DMS53 treated with DMSO at 0.1 percent for 48 hours (cell line): Measurements from ENCODE around the gene TRPM2.
"Not testable (repeated sequence)": the region's sequence is repeated elsewhere in the genome, so short reads cannot be mapped to it uniquely, and the experiment has no call there.

ENCODE experiments used
- DNase-seq: peaks from one replicate; lab custom pipeline; 2025; ENCODE audit not compliant: unreplicated experiment; lab: John Stamatoyannopoulos, UW

The TRPM2 gene

DNA sequence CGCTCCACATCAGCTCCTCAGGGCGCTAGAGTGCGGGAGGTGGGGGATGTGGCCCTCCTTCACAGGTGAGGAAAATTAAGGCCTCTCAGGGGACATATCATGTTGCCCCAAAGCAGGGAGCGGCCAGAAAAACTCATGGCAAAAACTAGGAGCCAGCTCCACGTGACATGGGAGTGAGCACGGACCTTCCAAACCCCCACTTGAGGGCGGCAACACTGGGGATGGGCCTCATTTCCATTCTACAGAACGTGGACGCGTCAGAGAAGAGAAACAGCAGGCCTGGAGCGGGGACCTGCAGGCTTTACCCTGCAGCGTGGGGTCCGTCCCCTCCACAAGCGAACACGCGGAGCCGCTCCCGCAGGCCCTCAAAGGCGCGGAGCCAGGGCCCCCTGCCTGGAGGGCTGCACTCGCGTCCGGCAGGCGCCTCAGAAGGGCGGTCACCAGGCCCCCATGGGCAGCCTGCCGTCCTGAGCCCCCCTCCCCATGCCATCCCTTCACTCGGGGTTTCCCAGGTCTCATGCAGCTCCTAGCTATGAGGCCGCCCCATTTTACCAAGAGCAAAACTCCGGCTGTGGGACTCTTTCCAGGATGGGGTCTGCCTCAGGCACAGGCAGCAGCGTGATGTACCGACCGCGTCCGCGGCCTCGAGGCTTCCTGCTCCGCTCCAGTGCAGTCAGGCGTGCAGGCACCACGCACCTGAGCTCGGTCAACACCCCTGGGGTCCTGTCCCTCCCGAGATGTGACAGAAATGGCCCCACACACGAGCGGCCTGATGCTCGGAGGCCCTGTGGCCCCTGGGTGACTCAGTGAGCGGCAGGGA is 19.7 kb upstream of the TRPM2 start:
- no peak for DNase-seq

DNA sequence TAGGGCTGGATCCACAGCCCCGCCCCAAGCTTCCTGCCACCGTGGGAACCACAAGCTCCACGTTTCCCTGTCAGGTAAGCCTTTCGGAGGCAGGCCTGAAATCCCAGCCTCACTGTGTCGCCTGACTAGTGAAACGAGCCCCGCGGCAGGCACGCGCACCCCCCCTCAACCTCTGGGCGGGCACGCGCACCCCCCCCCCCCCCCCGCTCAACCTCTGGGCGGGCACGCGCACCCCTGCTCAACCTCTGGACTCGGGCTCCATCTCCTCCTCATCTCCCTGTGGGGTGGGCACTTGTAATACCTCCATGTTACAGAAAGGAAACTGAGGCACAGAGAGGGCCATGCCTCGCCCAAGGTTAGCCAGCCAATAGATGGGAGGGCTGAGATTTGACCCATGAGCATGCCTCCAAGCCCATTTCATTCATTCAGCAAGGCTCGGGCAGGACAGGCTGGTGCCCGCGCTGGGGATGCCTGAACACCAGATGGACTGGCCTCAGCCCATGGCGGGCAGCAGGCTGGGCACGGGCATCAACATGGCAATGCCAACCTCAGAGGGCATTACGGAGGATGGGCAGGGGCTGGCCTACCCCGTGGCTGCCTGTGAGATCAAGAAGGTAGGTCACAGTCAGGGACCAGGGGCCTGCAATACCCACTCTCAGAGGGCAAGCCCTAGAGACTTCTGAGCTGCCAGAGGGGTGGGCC is 18.9 kb upstream of the TRPM2 start:
- peak; percentile 58 for DNase-seq

DNA sequence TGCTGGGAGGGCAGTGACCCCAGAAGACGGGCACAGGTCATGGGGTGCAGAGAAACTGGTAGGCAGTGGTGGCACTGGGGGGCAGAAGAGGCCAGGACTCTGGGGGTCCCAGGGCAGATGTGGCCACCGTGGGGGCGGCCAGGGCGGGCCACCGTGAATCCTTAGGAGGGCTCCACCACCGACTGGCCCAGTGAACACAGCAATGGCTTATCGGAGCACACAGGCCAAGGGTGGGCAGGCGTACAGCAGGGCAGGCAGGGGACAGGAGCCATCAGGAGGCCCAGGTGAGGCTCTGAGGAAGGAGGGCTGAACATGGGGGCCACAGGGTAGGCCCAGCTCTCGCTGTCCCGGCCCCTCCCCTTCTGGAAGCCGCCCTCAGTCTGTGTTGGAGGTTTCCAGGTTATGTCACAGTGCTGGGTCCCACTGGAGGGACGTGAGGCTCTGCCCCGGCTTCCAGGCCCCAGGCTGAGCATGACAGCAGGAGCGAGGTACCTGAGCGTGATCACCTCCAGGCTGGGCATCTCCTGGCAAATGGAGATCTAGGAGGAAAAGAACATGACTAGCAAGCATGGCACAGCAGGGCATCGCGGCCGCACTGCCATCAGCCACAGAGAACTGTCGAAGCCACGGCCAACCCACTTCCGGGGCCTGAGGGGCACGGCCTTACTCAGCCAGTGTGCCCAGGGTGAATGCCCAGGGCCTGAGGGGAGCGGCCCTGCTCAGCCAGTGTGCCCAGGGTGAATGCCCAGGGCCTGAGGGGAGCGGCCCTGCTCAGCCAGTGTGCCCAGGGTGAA is 18.0 kb upstream of the TRPM2 start:
- DNase-seq: no peak

DNA sequence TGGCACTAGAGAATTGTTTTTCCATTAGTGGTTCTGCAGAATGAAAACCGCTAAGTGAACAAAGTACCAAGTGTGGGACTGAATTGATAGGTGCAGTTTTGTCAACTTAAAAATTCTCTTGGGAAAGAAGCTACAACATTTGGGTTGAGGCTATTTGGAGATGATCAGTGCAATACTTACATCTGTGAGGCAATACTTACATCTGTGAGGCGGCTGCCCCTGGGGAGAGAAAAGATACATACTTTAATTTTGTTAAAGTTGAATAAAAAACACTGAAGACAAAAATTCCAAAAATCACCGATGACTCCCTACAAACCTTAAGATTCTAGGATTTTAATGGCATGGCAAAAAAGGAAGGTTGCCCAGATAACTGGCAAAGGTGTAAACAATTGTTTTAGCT is 16.0 kb upstream of the TRPM2 start:
- no peak for DNase-seq

DNA sequence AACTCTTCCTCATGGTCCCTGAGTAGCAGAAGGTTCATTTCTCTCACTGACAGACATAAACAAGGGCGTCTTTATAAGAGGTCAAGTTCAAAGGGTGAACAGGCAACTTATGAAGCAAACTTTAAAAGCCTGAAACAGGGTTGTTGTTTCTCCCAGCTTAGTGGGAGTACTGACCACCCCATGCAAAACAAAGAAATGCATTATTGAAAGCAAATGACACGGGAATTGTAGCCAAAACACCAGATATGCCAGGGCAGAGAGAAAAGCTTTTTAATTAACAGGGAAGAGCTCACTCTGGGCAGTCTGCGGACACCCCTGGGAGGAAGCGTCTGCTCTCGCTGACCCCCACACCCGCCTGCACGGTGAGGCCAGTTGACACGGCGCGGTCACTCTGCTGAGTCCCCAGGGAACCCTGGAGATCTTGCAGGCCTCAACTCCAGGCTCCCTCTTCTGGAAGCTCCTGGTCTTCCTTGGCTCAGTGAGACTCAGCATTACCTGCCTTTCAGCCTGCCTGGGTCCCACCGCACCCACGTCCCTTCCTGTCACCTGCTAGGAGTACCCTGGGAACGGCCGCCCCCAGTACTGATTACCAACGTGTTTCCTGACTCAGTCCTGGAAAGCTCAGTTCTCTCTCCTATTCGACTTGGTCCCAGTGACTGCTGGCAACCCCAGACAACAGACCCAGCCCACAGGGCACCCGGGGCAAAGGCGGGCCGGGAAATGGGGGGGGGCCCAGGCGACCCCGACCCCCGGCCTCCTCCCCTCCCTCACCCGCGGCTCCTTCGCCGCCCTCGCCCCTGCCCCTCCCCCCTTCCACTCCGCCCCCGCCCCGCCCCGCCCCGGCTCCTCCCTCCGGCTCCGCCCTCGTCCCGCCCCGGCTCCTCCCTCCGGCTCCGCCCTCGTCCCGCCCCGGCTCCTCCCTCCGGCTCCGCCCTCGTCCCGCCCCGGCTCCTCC is 15.2 kb upstream of the TRPM2 start:
- DNase-seq: peak; percentile 9

DNA sequence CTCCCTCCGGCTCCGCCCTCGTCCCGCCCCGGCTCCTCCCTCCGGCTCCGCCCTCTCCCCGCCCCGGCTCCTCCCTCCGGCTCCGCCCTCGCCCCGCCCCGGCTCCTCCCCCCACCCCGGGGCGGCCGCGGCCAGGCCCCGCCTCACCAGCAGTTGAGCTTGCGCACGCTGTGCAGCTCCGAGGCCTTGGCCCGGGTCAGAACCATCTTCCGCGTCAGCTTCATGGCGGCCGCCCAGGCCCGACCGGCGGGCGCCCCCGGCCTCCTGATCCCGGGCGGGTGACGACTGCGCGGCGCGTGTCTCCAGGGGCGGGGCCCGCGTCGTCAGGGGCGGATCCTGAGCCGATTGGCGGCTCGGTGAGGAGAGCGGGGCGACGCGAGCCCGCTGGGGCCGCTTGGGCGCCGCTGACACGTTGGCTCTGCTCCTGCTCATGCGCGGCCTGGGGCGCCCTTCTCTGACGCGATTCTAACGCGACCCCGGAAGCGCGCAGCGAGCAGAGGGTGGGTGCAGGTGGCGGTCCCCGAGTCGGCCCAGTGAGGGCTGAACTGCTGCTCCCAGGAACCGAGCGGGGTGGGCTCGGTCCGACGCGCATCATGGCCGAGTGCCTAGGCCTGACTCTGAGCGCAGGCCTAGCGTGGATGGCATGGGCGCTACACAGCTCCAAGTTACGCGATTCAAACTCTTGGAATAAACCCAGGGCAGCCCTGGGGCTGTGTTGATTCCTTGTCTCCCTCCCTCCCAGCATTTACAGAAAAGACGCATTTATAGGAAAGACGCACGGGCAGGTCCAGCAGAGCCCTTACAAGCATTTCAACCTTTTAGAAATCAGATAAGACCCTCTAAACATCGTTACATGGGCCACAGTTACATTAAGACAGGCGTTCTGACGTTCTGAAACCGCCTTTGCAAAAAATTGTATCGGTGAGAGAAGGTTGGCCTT is 14.2 kb upstream of the TRPM2 start, which contains the start of gene CFAP410:
TSS of gene CFAP410 (minus strand) at position 420 of the 940 bp plus-strand sequence. CDS start at position 224, 196 bp downstream.
- peak; percentile 77 for DNase-seq

DNA sequence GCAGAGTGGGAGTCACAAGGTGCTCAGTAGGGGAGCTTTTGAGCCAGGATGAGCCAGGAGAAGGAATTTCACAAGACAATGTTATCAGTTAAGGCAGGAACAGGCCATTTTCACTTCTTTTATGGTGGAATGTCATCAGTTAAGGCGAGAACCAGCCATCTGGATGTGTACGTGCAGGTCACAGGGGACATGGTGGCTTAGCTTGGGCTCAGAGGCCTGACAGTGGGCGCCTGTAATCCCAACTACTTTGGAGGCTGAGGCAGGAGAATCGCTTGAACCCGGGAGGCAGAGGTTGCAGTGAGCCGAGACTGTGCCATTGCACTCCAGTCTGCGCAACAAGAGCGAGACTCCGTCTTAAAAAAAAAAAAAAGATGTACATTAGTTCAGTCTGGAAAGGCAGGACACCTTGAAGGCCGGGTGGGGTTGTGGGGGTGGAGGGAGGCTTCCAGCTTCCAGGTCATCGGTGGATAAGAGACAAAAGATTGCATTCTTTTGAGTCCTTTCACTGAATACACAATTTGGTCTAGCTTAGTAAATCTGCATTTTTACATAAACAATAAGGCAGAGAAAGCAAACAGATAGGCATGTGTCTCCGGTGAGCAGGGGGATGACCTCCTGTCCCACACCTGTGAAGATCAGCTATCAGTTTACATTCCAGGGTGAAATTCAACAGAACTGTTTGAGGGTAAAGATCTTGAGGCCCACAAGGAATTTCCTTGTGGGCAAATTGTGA is 11.5 kb upstream of the TRPM2 start:
- DNase-seq: not testable (repeated sequence)

DNA sequence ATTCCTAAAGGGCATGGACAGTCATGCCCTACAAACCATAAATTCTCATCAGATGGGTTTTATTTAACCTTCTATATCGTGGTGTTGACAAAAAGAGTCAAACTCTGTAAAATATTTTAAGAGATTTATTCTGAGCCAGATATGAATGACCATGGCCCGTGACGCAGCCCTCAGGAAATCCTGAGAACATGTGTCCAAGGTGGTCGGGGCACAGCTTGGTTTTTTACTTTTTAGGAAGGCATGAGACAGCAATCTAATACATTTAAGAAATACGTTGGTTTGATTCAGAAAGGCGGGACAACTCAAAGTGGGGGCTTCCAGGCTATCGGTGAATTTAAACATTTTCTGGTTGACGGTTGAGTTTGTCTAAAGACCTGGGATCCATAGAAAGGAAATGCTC is 10.4 kb upstream of the TRPM2 start:
- not testable (repeated sequence) for DNase-seq

DNA sequence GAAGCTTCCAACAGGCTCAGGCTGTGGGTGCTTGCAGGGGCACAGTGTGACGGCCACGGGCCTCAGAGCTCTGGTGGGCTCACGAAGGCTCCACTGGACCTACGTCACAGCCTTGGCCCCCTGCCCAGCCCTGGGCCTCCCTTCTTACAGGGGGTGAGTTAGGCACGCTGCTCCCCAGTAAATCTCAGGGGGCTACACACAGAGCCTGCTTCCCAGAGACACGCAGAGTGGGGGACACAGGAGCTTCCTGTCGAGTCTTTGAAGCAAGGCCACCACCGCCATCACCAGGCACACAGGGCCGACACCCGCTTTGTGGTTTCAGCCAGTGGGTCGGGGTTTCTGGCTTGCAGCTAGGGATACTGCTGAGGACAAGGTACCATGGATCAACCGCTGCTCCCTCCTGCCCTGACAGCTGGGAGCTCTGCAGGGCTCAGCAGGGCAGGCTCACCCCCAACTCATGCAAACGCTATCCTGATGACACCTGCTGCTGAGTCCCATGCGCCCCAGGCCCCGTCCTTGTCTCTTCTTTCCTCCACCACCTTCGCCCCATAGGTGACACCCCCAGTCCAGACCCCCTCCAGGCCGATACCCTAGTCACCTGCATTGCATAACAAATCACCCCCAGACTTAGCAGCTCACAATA is 8.8 kb upstream of the TRPM2 start:
- DNase-seq: no peak

DNA sequence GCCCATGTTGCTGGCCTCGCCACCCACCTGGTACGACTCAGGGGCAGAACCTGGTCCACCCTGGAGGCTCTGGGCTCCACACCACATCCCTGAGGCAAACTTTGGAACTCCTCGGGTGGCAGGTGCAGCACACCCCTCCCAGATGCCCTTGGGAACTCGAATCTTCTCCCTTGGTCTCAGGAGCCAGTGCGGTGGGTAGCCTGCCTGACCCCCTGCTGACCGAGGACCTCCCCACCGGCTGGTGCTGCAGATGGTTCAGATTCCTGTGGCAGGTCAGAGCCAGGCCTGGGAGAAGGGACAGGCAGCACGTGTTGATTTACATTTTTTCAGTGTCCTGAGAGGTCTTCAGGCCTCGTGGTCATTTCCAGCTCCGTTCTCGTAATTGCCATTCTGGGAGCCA is 7.9 kb upstream of the TRPM2 start:
- DNase-seq: no peak

DNA sequence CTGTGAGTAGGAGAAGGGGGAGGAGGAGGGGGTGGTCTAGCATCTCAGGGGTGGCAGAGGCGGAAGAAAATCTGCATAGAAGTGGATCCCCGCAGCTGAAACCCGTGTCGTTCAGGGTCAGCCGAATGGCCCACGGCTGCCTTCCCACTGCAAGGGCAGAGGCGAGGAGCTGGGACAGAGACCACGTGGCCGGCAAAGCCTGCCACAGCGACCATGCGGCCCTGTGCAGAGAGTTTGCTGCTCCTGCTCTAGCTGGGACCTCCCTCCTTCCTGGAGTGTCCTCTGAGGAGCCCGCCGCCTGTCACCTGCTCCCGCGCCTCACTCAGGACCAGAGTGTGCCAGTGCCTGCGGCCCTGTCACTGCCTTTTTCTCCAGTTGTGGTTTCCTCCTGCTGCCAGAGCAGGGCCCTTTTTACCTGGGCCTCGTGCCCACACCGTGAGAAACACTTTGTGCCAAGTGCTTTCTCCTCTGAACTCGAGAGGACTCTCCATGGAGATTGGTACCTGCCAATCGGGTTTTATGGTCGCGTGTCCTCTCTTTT is 5.4 kb upstream of the TRPM2 start:
- DNase-seq: no peak

DNA sequence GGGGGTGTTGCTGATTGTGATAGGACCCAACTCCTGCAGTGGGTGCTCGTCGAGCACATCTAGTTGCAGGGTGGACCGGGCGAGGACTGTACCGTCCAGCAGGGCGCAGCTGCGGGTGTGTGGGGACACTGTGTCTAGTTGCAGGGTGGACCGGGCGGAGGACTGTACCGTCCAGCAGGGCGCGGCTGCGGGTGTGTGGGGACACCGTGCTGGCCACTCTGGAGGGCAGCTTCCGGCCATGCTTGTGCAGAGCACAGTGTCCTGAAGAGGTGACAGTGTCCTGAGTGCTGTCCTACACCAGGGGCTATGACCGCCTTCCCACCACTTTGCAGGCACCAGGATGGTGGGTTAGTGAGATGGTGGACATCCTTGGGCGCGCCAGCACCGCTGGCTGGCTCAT is 4.6 kb upstream of the TRPM2 start:
- DNase-seq: no peak

DNA sequence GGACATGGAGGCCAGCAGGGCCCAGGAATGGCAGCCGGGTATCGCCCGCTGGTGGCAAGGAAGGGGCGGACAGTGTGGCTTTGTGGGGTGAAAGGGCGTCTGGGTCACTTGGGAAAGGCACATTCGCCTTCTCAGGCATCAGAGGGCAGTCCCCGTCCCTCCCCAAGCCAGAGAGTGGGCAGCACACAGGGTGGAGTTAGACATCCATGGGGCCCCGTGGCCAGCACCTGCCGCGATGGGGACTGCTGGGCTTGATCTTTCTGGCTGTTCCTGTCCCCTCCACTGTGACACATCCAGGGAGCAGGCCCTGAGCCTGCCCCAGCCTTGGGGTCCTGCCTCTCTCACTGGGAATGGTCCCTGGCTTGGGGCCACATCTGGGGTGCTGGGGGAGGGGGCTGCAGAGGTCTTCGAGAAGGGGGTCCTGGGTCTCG is 4.0 kb upstream of the TRPM2 start:
- no peak for DNase-seq

DNA sequence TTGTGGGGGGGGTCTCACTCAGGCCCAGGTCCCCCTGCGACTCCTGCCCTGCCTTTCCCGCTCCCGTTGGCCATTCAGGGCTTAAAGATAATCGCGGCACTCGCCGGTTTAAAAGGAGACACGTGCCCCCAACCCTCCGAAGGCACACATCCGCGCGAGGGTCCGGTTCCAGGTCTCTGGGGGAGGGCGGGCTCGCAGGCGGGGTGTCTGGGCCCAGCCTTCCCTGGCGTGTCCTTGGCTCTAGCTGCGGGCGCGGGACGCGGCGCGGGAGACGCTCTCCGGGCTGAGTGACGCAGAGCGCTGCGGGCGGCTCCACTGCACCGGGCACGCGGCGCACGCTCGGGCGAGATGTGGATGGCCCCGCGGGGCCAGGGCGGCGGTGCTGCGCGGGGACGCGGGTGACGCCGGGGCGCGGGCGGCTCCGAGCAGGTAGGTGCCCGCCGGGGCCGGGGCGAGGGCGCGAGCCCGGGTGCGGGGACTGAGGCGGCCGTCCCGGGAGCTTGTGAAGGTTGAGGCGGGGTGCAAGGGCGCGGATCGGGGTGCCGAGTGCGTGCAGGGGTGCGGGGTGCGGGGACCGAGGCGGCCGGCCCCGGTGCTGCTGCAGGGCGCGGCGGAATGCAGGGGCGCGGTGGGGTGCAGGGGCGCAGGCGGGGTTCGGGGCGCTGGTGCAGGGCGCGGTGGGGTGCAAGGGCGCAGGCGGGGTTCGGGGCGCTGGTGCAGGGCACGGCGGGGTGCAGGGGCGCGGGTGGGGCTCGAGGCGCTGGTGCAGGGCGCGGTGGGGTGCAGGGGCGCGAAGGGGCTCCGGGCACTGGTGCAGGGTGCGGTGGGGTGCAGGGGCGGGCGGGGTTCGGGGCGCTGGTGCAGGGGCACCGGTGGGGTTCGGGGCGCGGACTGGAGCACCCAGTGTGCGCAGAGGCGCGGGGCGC is 3.3 kb upstream of the TRPM2 start:
- no peak for DNase-seq

DNA sequence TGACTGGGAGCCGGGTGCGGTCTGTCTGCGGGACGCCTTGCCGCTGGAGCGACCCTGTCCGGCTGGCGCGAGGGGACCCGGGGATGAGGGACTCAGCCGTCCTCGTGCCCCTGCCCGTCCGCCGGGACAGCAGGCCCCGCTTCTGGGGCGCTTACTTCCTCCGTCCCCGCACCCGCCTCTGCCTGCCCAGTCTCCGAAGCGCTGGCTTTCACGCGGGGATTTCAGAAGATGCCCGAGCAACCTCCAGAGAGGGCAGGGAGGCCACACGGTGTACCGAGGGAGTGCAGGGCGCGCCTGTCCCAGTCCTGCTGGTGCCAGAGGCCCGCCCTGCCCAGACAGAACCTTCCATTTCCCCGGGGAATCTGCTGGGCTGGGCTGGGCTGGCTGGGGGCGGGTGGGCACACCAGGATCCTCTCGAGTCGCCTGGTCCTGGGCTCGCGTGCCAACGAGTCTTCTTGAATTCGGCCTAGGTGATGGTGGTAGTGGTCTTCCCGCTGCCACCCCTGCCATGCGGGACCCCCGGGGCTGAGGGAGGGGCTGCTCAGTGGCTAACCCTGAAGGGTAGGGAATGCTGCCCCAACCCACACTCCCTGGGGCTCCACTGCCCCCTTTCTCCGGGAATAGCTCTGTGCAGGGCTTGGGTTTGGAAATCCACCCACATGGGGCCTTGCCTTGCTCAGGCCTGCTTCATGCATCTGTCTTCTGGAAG is 2.5 kb upstream of the TRPM2 start:
- DNase-seq: no peak

DNA sequence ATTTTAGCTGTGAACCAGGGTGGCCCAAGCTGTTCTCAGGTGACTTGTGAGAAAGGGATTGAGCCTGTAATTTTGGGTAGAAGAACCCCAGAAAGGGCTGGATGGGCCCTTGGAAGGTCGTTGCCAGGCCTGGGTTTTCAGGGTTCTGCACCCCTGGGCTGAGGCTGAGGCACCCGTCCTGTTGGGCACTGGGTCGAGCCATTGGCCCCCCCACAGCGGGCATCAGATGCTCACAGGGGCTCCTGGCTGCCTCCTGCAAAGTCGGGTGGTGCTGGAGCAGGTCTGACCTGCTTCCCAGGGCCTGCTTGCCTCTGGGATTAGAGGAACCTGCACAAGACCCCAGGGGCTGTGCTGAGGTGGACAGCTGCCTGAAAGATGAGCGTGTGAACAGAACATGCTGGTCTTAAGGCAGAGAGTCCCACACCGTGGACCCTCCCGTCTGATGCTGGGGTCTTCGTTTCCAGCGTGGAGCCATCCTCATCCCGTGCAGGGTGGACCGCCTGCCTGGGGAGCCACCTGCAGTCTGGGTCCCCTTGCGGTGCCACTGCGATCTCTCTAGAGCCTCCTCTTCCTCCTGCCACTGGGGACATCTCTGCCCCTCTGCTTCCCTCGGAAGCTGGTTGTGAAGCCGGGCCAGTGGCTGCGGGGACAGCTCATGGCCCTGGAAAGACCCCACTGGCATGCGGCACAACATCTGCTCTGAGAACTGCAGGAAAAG is 1.7 kb upstream of the TRPM2 start:
- no peak for DNase-seq
